ENCODE data around the gene LRRN2.
A peak's percentile ranks its signal among the peaks of the same experiment; 100 is the strongest.

The LRRN2 gene

GRCh38 chr1:204578867-204579664 lies 106.5 kb downstream of the LRRN2 start:
- H3K9me2 ChIP-seq (ENCODE audit: low read depth, low read length): no peaks in the 10 kb centered on the region
- H3K4me1 ChIP-seq (ENCODE audit: insufficient read depth, low read length, severe bottlenecking): peaks cover 22% of the 10 kb centered on the region
- no peak overlapping the region; the same call in 1 of the 2 replicates for H3K9ac ChIP-seq (ENCODE audit: low read length)
- H3K27me3 ChIP-seq (ENCODE audit: insufficient read depth, low read length): no peaks in the 10 kb centered on the region
- H3K27ac ChIP-seq (ENCODE audit: low read depth, low read length, poor library complexity, severe bottlenecking): no peak overlapping the region
- no peaks in the 10 kb centered on the region for H3K36me3 ChIP-seq (ENCODE audit: insufficient read depth, low read length)
- no peaks in the 10 kb centered on the region for H4K20me1 ChIP-seq (ENCODE audit: insufficient read depth, low read length)
- no peak overlapping the region for H2AFZ ChIP-seq (ENCODE audit: low read length)
- H3K4me3 ChIP-seq (ENCODE audit: low read depth, low read length, poor library complexity, severe bottlenecking): no peak overlapping the region
- H3K9me3 ChIP-seq (ENCODE audit: low read length): no peaks in the 10 kb centered on the region
- H3K4me2 ChIP-seq (ENCODE audit: low read length): peak overlapping the region; percentile 40
- H3K79me2 ChIP-seq (ENCODE audit: insufficient read depth, low read length): no peaks in the 10 kb centered on the region
- TF ChIP-seq CTCF (IDR thresholded peaks at IDR 0.05; ENCODE audit: low read length) (no peak), EZH2 (IDR thresholded peaks at IDR 0.05; ENCODE audit: borderline replicate concordance, low read length) (no peak)
- H3F3A ChIP-seq (ENCODE audit: insufficient read depth, low read length): no peaks in the 10 kb centered on the region; the same call in 1 of the 2 replicates

- peaks cover 18% of the 10 kb centered on the region for H3K4me1 ChIP-seq (ENCODE audit: insufficient read depth, low read length, severe bottlenecking)
- TF ChIP-seq EZH2 (IDR thresholded peaks at IDR 0.05; ENCODE audit: borderline replicate concordance, low read length): no peak
- no peak for TF ChIP-seq CTCF (IDR thresholded peaks at IDR 0.05; ENCODE audit: low read length)
- no peak overlapping the region for H3K4me2 ChIP-seq (ENCODE audit: low read length)
- H3F3A ChIP-seq (ENCODE audit: insufficient read depth, low read length): no peaks in the 10 kb centered on the region; the same call in 1 of the 2 replicates
- H3K79me2 ChIP-seq (ENCODE audit: insufficient read depth, low read length): no peaks in the 10 kb centered on the region
- H3K9me2 ChIP-seq (ENCODE audit: low read depth, low read length): no peaks in the 10 kb centered on the region
- peaks cover 7% of the 10 kb centered on the region for H3K36me3 ChIP-seq (ENCODE audit: insufficient read depth, low read length)
- H3K4me3 ChIP-seq (ENCODE audit: low read depth, low read length, poor library complexity, severe bottlenecking): no peak overlapping the region
- no peaks in the 10 kb centered on the region for H4K20me1 ChIP-seq (ENCODE audit: insufficient read depth, low read length)
- no peak overlapping the region for H2AFZ ChIP-seq (ENCODE audit: low read length)
- no peak overlapping the region for H3K27ac ChIP-seq (ENCODE audit: low read depth, low read length, poor library complexity, severe bottlenecking)
- no peak overlapping the region for H3K9ac ChIP-seq (ENCODE audit: low read length)
- H3K9me3 ChIP-seq (ENCODE audit: low read length): no peaks in the 10 kb centered on the region
- H3K27me3 ChIP-seq (ENCODE audit: insufficient read depth, low read length): no peaks in the 10 kb centered on the region
Observed at GRCh38 chr1:204577794-204578478, 107.6 kb downstream of the LRRN2 start.

- H3K4me2 ChIP-seq (ENCODE audit: low read length): no peak overlapping the region
Observed at GRCh38 chr1:204576422-204576821, 109.1 kb downstream of the LRRN2 start.

More at GRCh38 chr1:204576422-204576821, 109.1 kb downstream of the LRRN2 start:
- Histone ChIP-seq H3K27me3 (ENCODE audit: insufficient read depth, low read length) (no peaks in the 10 kb centered on the region), H3K27ac (ENCODE audit: low read depth, low read length, poor library complexity, severe bottlenecking) (no peak overlapping the region), H3K9me3 (ENCODE audit: low read length) (no peaks in the 10 kb centered on the region), H3F3A (ENCODE audit: insufficient read depth, low read length) (no peaks in the 10 kb centered on the region; the same call in 1 of the 2 replicates), H3K36me3 (ENCODE audit: insufficient read depth, low read length) (peaks cover 16% of the 10 kb centered on the region), H3K79me2 (ENCODE audit: insufficient read depth, low read length) (no peaks in the 10 kb centered on the region), H3K4me3 (ENCODE audit: low read depth, low read length, poor library complexity, severe bottlenecking) (no peak overlapping the region), H2AFZ (ENCODE audit: low read length) (no peak overlapping the region), H3K9ac (ENCODE audit: low read length) (no peak overlapping the region), H4K20me1 (ENCODE audit: insufficient read depth, low read length) (no peaks in the 10 kb centered on the region), H3K9me2 (ENCODE audit: low read depth, low read length) (no peaks in the 10 kb centered on the region), H3K4me1 (ENCODE audit: insufficient read depth, low read length, severe bottlenecking) (peaks cover 18% of the 10 kb centered on the region)
- no peak for TF ChIP-seq EZH2 (IDR thresholded peaks at IDR 0.05; ENCODE audit: borderline replicate concordance, low read length)
- no peak for TF ChIP-seq CTCF (IDR thresholded peaks at IDR 0.05; ENCODE audit: low read length)
